Measurements from ENCODE around the gene RBM26. TPM values are rescaled to one million over a fixed set of nuclear protein-coding genes. Genes with fewer than 3 reads are reported as not detected.

The RBM26 gene
- total and polyA plus RNA-seq, 2 of the 4 experiments (the other 2 are of a cell fraction), result 17.6 to 18.1 TPM

DNA sequence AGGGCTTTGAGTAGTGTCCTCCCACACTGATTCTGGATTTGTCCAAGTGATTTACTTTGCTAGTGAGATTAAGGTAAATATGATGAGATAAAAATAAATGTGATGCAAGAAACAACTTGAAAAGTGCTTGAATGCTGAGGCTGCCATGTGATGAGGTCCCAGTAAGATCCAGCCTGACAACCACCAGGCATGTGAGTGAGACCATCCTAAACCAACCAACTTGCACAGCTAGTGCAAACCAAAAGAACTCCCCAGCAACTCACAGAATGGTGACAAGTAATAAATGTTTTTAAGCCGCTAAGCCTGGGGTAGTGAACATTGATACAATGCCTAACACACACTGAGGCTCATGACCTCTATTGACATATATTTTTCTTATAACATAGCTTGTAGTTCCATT is 13.3 kb upstream of the RBM26 start:
- WGBS, 2 experiments (ENCODE audit: extremely low coverage in 2 of 2, insufficient read length in 1 of 2), result no CpG with 5 or more reads among the region's 1 CpG
- no peak overlapping the region for H3K4me2 ChIP-seq (ENCODE audit: low read depth, low read length)
- BruUV-seq (replicated peaks), result no TSS peak

More for the DNA sequence above, 13.3 kb upstream of the RBM26 start:
- H2BK5ac ChIP-seq (ENCODE audit: low read depth, low read length, poor library complexity, severe bottlenecking), result no peak overlapping the region
- no peak overlapping the region for H4K5ac ChIP-seq (ENCODE audit: low read depth, low read length)
- no peak overlapping the region for H3K4me3 ChIP-seq (ENCODE audit: insufficient read depth, low read depth, low read length)
- ChIA-PET POLR2A (ENCODE audit: unreplicated experiment) (no interaction called here), CTCF (interaction anchor here (0.6 kb wide), 1 partner anchor 37 kb away, joined by 3 read pairs; no protein-coding TSS in a partner anchor)
- no peaks in the 10 kb centered on the region for H3K4me1 ChIP-seq (ENCODE audit: control insufficient read depth, insufficient read depth, low read length)
- no peak overlapping the region for H4K8ac ChIP-seq (ENCODE audit: low read depth in 2 of 2, low read length in 2 of 2)
- no peak overlapping the region for H2BK15ac ChIP-seq (ENCODE audit: low read depth, low read length)
- dilution Hi-C loops (cut with HindIII; ENCODE audit: low sequenced_read_pairs, unreplicated experiment) (no loop called here), in situ Hi-C loops (cut with MboI; ENCODE audit: low sequenced_read_pairs) (loop anchor here (25.0 kb wide), 1 partner anchor 918 kb away; the partner anchor contains the start of gene SPRY2), intact Hi-C loops (cut with micrococcal nuclease) (no loop called here)
- ATAC-seq (ENCODE audit: low read depth) (no peak), DNase-seq (no peak)
- no peak overlapping the region for H3K14ac ChIP-seq (replicated peaks; ENCODE audit: low read depth, low read length)
- no peaks in the 10 kb centered on the region for H3K36me3 ChIP-seq (ENCODE audit: control insufficient read depth, insufficient read depth, low read length)
- H2AK5ac ChIP-seq (ENCODE audit: low read depth, low read length), result no peak overlapping the region
- no peaks in the 10 kb centered on the region for H3K79me1 ChIP-seq (ENCODE audit: low read depth in 1 of 2, low read length in 2 of 2)
- no peak overlapping the region for H3K23ac ChIP-seq (ENCODE audit: low read depth, low read length)
- 0 out of 2 replicates have a peak, but pooled peaks cover 4% of the 10 kb centered on the region for H3K9me1 ChIP-seq (ENCODE audit: insufficient read depth, low read length)
- H2BK20ac ChIP-seq (ENCODE audit: low read depth, low read length), result no peak overlapping the region
- H3K18ac ChIP-seq (ENCODE audit: low read depth, low read length), result no peak overlapping the region
- H3K56ac ChIP-seq (ENCODE audit: extremely low read depth, insufficient read depth, low read length), result no peak overlapping the region
- H4K20me1 ChIP-seq (ENCODE audit: insufficient read depth, low read length), result no peaks in the 10 kb centered on the region
- TF ChIP-seq NFE2L2 (IDR thresholded peaks at IDR 0.05; ENCODE audit: low read depth, low read length), result no peak
- no peak for TF ChIP-seq SMC3 (IDR thresholded peaks at IDR 0.05; ENCODE audit: low read depth, low read length)
- no peak overlapping the region for H3K4ac ChIP-seq (ENCODE audit: low read depth, low read length)
- H2AK9ac ChIP-seq (replicated peaks; ENCODE audit: low read depth, low read length, poor library complexity), result no peak overlapping the region
- H2BK120ac ChIP-seq (ENCODE audit: low read depth, low read length), result no peak overlapping the region
- no peak overlapping the region for H4K91ac ChIP-seq (ENCODE audit: insufficient read depth, low read depth, low read length)
- no peak overlapping the region for H3K9ac ChIP-seq (ENCODE audit: low read depth, low read length)
- no peaks in the 10 kb centered on the region for H3K9me3 ChIP-seq (ENCODE audit: control insufficient read depth, insufficient read depth, low read length)
- H3K27me3 ChIP-seq (ENCODE audit: control insufficient read depth, insufficient read depth, low read length), result no peaks in the 10 kb centered on the region
- no peak overlapping the region for H2AFZ ChIP-seq (replicated peaks; ENCODE audit: low read length, poor library complexity)
- no peak overlapping the region for H3K27ac ChIP-seq (ENCODE audit: insufficient read depth, low read length)

Measured in IMR-90 (cell line).